GM18526 (cell line): ENCODE measurements around the gene ZBTB7C.

Source experiments
- POLR2A ChIP-seq: IDR thresholded peaks from 3 replicates; pipeline ENCODE4 v1.6.1; 2011; ENCODE audit not compliant: insufficient read length; ENCODE audit errors: extremely low read depth

Gene ZBTB7C

DNA sequence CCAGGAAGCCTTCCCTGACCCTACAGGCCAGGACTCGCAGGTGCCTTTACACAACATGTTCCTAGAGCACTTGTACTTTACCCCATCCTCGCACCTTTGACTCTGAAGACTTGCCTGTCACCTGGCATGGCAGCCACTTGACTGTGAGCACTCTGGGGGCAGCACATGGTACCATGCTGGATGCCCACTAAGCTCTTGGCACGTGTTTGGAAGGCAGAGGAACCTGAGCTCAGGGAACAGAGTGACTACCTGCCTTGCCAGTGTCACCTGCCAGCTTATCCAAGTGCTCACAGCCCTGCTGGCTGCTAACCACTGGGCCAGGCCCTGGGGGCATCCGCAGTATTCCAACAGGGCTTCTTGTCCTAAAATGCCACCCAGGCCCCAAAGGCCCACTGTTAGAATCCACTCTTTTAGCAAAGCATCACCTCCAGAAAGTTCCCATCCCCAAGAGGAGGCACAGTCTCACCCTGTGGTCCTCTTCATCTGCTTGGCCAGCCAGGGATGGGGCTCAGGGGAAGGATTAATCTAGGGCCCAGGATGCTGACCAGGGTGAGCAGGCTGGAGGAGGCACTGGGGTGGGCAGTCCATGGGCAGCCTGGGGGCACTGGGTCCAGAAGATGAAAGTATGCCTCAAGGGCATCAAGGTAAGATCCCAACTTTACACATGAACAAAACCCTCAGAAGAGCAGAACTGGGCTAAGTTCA is 57.0 kb downstream of the ZBTB7C start:
- TF ChIP-seq POLR2A = no peak

DNA sequence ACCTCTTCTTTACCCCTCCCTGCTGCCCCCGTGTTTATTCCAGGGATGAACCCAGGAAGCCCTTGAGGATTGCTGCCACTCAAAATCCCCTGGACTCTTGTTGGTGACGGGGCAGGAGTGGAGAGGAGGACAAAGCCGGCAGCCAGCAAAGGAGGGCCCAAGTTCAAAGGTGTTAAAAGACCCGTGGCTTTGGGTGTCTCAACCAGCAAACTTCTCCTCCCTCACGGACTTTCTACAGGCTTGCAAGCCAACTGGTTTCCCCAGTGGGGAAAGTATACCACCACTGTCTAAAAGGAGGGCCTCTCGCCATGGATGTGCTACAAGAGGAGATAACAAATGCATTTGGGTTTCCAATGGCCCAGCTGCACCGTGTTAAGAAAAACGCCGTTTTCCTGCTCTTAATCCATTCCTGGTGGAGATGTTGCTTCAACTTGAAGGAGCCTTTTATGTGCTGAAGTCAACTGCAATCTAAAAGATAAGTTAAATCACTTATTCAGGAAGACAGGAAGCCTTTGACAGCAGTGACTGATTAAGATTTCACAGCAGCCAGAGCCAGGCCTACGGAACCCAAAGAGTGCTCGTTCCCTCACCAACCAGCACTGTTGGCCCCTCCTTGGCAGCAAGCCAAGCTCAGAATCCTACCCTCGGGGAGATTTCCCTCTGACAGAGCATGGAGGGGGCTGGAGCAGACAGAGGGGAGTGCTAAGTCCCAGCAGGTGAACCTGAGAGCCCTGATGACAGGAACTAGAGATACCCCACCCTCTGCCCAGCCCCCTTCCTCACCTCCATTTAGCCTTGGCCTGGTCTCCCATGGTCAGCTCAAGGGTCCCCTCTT is 57.8 kb downstream of the ZBTB7C start:
- no peak for TF ChIP-seq POLR2A

DNA sequence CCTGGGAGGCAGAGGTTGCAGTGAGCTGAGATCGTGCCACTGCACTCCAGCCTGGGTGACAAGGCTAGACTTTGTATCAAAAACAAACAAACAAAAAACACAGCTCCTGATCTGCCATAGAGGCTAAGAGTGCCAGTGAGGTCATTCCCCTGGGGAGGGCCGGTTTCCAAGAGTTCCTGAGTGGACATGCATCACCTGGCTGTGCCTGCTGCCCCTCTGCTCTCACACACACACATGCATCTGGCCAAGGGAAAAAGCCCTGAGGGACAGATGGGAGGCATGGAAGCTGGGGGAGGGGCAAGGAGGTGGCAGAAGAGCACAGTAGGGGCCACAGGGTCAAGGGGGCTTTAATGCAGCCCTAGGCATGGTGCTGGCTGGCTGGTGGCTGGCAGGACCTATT is 60.4 kb downstream of the ZBTB7C start:
- no peak for TF ChIP-seq POLR2A

DNA sequence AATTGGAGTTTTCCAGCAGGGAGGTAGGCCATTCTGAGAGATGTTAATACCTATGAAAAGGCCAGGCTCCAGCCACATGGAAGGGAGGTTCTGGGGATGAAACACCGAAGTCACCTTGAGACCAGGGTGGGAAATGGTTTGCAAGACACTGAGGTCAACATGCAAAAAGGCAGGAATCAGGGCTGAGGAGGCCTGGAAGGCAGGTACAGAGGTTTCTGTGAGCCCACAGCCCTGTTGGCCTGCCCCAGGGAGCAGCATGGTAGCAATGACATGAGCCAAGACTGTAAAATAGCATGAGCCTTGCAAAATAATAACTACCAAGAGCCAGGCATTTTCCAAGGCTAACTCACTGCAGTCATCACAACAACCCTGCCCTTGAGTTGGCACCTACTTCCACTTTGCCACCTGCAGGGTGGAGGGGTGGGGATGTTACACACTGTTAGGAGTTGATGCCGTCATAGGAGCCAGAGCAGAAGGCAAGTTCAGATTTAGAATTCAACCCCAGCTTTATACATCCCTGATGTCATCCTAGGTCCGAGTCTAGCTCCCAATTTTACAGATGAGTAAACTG is 61.3 kb downstream of the ZBTB7C start:
- TF ChIP-seq POLR2A = no peak

DNA sequence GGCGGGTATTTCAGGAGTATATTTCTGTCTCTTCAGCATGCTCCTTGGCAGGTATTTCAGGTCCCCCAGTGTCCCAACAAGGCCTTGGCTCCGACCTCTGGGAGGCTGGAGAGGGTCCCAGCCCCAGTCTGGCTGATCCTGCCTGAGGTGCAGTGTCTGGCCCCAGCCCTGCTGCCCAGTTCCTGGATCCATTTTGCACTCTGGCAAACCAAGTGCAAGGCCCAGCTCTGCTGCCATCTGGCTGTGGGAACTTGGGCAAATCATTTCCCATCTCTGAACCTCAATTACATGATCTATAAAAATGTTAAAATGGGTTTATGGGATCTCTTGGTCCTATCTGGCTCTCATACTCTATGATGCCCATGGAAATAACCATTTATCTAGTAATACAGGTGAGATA is 63.6 kb downstream of the ZBTB7C start:
- TF ChIP-seq POLR2A = no peak

DNA sequence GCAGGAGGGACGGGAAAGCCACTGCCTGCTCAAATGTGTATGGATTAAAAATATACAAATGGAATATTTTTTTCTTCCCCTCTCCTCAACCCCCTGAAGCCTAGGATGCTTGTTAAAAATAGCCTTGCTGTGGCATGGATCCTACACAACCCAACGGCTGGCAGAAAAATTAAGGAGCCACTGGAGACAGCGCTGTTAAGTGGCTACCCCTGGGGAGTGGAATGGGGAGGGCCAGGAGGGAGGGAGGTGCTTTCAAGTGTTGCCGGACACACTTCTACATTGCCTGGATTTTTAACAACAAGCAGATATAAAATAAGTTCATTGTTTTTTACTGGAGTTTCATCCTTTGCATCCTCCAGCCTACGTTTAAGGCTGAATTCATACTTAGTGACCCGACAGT is 66.6 kb downstream of the ZBTB7C start:
- TF ChIP-seq POLR2A = no peak

DNA sequence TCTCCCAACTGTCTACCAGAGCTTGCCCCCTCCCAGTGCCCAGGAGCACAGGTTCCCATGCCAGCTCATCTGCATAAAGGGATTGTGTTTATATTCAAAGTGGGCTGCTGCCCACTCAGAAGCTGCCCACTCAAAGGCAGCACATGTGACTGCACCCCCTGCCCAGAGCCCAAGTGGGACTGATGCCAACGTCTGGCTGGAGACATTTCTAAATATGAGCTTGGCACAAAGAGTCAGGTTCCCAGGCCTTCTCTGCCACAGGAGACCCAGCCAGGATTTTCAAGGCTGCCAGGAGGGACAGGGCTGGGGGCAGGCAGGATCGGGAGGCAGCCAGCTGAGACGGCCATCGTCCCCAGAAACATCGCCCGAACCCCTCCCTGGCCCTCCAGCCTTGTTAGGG is 67.1 kb downstream of the ZBTB7C start:
- TF ChIP-seq POLR2A = no peak

DNA sequence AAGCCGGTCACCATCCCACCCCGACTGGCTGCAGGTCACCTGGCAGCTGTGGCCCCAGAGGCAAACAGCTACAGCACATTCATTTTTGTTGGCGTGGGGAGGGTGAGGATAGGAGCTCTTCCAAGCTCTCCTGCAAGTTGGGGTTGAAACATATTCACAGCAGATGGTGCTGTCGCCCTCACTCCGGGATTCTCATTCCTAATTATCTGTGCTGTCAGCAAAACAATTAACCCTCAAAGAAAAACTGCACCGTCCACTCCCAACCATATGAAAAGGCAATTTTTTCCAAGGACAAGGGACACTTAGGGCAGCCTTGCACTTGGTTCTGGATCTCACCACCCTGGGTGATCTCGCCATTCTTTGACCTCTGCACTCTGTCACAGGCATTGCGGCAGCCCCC is 68.6 kb downstream of the ZBTB7C start:
- TF ChIP-seq POLR2A = no peak

DNA sequence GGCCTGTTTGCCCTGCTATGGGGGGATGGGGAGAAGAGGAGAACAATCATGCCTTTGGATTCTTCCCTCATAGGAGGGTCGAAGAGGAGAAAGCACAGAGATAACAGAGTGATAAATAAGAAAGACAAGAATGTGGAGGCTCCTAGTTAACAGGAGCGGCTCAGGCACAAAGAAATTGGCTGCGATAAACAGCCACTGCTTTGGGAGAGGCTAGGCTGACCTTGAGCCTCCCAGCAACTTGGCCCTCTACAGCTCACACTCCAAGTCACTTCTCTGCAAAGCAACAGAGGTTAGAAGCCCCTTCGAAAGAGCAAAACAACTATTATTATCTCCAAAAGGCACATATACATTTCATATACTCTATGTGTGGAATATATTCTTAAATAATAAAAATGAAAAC is 69.5 kb downstream of the ZBTB7C start:
- no peak for TF ChIP-seq POLR2A

DNA sequence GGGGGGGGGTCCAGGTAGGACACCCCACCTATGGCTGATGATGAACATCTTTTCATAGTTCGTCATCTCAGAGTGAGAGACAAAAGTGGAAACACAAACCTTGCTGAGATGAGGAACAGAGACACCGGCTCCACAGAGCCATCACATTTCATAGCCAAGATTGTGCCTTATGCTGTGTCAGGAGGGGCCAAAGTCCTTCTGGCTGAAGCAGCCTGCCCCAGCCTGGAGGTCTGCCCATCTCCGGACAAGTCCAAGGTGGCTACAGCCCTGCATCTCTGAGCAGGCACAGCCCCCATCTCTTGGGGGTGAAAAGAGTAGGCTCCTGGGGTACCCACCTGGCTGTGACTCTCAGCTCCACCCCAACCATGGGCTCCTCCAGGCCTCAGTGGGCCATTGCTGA is 70.3 kb downstream of the ZBTB7C start:
- TF ChIP-seq POLR2A = no peak

DNA sequence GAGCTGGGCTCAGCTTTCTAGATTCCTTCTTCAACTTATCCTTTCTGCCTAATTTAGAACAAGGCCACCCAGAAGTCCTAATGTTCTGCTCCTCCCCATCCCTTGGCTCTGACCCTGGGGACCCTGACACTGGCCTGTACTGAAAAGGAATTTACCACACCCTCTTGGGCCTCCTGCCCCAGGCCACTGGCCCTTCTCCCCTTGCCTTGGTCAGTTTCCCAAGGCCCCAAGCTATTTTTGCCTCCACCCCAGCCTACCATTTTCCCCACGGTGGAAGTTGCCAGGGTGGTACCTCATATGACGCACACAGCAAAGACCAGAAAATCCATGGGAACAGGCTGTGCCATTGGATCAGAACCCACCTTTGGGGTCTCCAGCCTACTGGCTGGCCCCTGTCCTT is 72.1 kb downstream of the ZBTB7C start:
- no peak for TF ChIP-seq POLR2A

DNA sequence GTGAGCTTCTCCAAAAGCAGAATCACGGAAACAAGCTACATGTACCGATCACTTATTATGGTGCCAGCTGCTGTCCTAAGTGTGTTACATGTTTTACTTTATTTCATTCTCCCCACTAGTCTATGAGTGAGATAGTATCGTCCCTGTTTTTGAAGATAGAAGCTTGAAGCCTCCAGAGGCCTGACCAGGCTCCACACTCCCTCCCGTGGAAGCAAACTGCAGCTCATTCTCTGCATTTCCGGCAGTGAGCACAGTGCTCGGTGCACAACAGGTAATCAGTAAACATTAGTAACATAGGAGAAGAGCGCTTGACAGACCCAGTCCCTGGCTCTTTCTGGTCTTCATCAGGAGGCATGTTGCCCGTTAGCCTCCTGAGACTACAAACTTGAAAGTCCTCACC is 72.9 kb downstream of the ZBTB7C start:
- no peak for TF ChIP-seq POLR2A

DNA sequence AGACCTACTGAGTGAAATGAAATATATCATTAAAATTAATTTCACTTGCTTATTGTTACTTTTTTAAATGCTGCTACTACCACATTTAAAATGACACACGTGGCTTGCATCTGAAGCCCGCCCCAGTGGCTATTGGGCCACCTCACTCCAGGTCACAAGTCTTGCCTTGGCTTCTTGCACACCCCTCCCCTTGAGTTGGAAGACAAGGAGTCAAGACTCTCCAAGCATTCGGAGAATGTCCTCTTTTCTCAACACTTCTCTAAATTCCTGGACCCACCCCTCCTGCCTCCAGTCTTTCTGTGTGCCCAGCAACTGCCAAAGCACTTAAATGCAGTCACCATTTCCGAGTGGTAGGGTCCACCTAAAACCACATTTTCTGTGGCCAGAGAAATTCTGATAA is 73.4 kb downstream of the ZBTB7C start:
- TF ChIP-seq POLR2A = no peak

DNA sequence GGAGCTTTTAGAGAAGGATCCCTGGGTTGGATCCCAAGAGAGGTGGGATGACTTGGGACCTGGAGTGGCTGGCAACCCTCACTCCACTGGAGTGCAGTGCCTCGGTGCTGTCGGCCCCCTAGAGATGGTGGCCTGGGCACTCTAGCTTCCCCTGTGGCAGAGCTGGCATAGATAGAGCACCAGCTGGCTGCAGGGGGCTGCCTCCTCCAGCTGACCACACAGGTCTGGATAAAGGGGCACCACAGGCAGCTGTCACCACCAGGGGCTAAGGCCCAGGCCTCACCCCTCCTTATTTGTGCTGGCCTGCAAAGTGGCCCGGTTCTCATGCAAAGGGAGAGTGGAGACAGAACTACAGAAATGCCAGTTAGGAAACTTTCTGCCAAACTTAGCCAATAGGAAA is 74.3 kb downstream of the ZBTB7C start:
- no peak for TF ChIP-seq POLR2A

DNA sequence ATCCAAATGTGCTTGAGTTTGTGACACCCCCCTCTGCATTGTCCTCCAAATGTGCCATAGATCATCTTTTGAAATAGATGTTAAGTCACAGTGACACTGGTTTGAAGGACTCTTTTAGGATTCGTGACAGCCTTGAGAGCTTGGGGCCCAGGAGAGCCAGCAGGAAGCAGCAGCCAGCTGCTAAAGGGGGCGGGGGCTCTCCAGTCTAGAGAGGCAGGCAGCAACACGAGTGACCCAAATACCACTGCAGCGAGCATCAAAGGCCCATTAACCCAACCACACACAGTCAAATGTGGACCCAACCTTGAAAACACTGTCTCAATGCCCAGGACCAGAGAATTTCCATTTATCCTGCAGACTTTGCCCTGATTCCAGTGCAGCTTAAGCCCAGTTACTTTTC is 75.6 kb downstream of the ZBTB7C start:
- TF ChIP-seq POLR2A = no peak
